Liver (tissue), 9 donors: ENCODE measurements around the gene PACSIN2. TPM values are rescaled to one million over a fixed set of nuclear protein-coding genes. Genes with fewer than 3 reads are reported as not detected.

Source experiments
- DNase-seq: peaks from one replicate; pipeline ENCODE4 v3.0.0-alpha.2; 2017; ENCODE audit warnings: low spot score
- H3K27ac ChIP-seq, 2 donors: one replicate each; pipeline ENCODE4 v1.7.0; 2013; ENCODE audit warnings: inconsistent platforms in 2 of 2, low read length in 2 of 2, control low read depth in 1 of 2, low read depth in 1 of 2, mild to moderate bottlenecking in 1 of 2
- H3K27me3 ChIP-seq, 4 donors: one replicate each; pipeline versions ENCODE4 v1.6.1 to v1.7.0; 2013; ENCODE audit warnings: low read length in 3 of 4, inconsistent platforms in 1 of 4, mild to moderate bottlenecking in 1 of 4, moderate library complexity in 1 of 4; ENCODE audit not compliant: control insufficient read depth in 4 of 4, insufficient read depth in 4 of 4
- H3K36me3 ChIP-seq, 4 donors: one replicate each; pipeline versions ENCODE4 v1.6.1 to v1.7.0; 2013; ENCODE audit warnings: low read length in 3 of 4, mild to moderate bottlenecking in 3 of 4, low read depth in 1 of 4, moderate library complexity in 1 of 4; ENCODE audit not compliant: control insufficient read depth in 4 of 4, insufficient read depth in 3 of 4
- H3K4me1 ChIP-seq, 4 donors: one replicate each; pipeline versions ENCODE4 v1.6.1 to v1.7.0; 2013; ENCODE audit warnings: low read length in 3 of 4, mild to moderate bottlenecking in 3 of 4, moderate library complexity in 1 of 4; ENCODE audit not compliant: control insufficient read depth in 4 of 4, insufficient read depth in 4 of 4
- H3K4me3 ChIP-seq, 3 donors: one replicate each; pipeline versions ENCODE4 v1.6.1 to v1.7.0; 2013; ENCODE audit warnings: low read length in 3 of 3, control low read depth in 1 of 3, low read depth in 1 of 3, mild to moderate bottlenecking in 1 of 3
- H3K9ac ChIP-seq, 2 donors: one replicate each; pipeline ENCODE4 v1.7.0; 2013; ENCODE audit warnings: low read length in 2 of 2, mild to moderate bottlenecking in 2 of 2, moderate library complexity in 2 of 2, control low read depth in 1 of 2, low read depth in 1 of 2
- H3K9me3 ChIP-seq, 4 donors: one replicate each; pipeline versions ENCODE4 v1.6.1 to v1.7.0; 2013; ENCODE audit warnings: low read length in 3 of 4; ENCODE audit not compliant: control insufficient read depth in 4 of 4
- EGR1 ChIP-seq, 2 donors: IDR thresholded peaks; 2 replicates each; pipeline ENCODE4 v1.6.1; 2016 to 2018; ENCODE audit warnings: antibody characterized with exemption in 2 of 2, low read depth in 2 of 2
- FOXA1 ChIP-seq: IDR thresholded peaks from 2 replicates; pipeline ENCODE4 v1.6.1; 2016; ENCODE audit warnings: antibody characterized with exemption
- FOXA2 ChIP-seq: IDR thresholded peaks from 2 replicates; pipeline ENCODE4 v1.6.1; 2016; ENCODE audit warnings: antibody characterized with exemption
- GABPA ChIP-seq, 2 donors: IDR thresholded peaks in 1 of 2; conservative IDR thresholded peaks in 1 of 2; 2 replicates each; pipeline ENCODE4 v1.6.1; 2016; ENCODE audit warnings: antibody characterized with exemption in 2 of 2, mild to moderate bottlenecking in 1 of 2, moderate library complexity in 1 of 2
- HNF4A ChIP-seq, 2 donors: conservative IDR thresholded peaks; 2 replicates each; pipeline ENCODE4 v1.6.1; 2016; ENCODE audit warnings: antibody characterized with exemption in 2 of 2, mild to moderate bottlenecking in 2 of 2
- HNF4G ChIP-seq: IDR thresholded peaks from 2 replicates; pipeline ENCODE4 v1.6.1; 2016; ENCODE audit warnings: antibody characterized with exemption
- JUND ChIP-seq, 2 donors: IDR thresholded peaks; 2 replicates each; pipeline ENCODE4 v1.6.1; 2016; ENCODE audit warnings: antibody characterized with exemption in 2 of 2
- NR2F2 ChIP-seq: IDR thresholded peaks from 2 replicates; pipeline ENCODE4 v1.6.1; 2016; ENCODE audit warnings: antibody characterized with exemption
- RAD21 ChIP-seq, 2 donors: IDR thresholded peaks; 2 replicates each; pipeline ENCODE4 v1.6.1; 2016; ENCODE audit warnings: antibody characterized with exemption in 2 of 2, mild to moderate bottlenecking in 2 of 2
- RXRA ChIP-seq, 2 donors: IDR thresholded peaks; 2 replicates each; pipeline ENCODE4 v1.6.1; 2017 to 2018; ENCODE audit warnings: antibody characterized with exemption in 2 of 2, mild to moderate bottlenecking in 1 of 2
- SP1 ChIP-seq: IDR thresholded peaks from 2 replicates; pipeline ENCODE4 v1.6.1; 2018; ENCODE audit warnings: antibody characterized with exemption, mild to moderate bottlenecking
- TAF1 ChIP-seq: conservative IDR thresholded peaks from 2 replicates; pipeline ENCODE4 v1.6.1; 2016; ENCODE audit warnings: antibody characterized with exemption, mild to moderate bottlenecking
- YY1 ChIP-seq: IDR thresholded peaks from 2 replicates; pipeline ENCODE4 v1.6.1; 2016; ENCODE audit warnings: antibody characterized with exemption, mild to moderate bottlenecking
- WGBS: extraction: QIAGEN DNeasy Blood & Tissue Kit; methylation state at CpG from one replicate; pipeline ENCODE4 v1.1.7; 2013; 5-methylcytosine and 5-hydroxymethylcytosine counted together
- polyA plus RNA-seq, 2 donors: library from polyadenylated mRNA; stranded (reverse) in 1 of 2; unstranded in 1 of 2; fragments of 200-250 nt in 1 of 2; fragments of >200 nt in 1 of 2; fragmentation: Nextera tagmentation in 1 of 2; extraction: Ambion mirVana in 1 of 2; gene quantifications; one replicate each; pipeline versions ENCODE4 v1.2.1 to v1.2.3, GENCODE V29; 2013 to 2015
- total RNA-seq, 2 donors: library from RNA; depleted of rRNA; stranded (reverse); fragments of >200 nt; gene quantifications; one replicate each; pipeline ENCODE4 v1.2.3, GENCODE V29; 2014
- TF ChIP-seq, protein P1 (sequence below): fragments of 150-350 bp; IDR thresholded peaks from 2 replicates; pipeline ENCODE4 v1.5.1; 2017; ENCODE audit warnings: improper control_type of control experiment, low read depth, low read length; ENCODE audit not compliant: missing input control
- TF ChIP-seq, protein P2 (sequence below): IDR thresholded peaks from 2 replicates; pipeline ENCODE4 v1.6.1; 2016; ENCODE audit warnings: antibody characterized with exemption, mild to moderate bottlenecking
- TF ChIP-seq, protein P3 (sequence below): IDR thresholded peaks from 2 replicates; pipeline ENCODE4 v1.6.1; 2016; ENCODE audit warnings: antibody characterized with exemption
- TF ChIP-seq, protein P4 (sequence below): IDR thresholded peaks from 2 replicates; pipeline ENCODE4 v1.6.1; 2016; ENCODE audit warnings: antibody characterized with exemption
- TF ChIP-seq, protein P5 (sequence below): IDR thresholded peaks from 2 replicates; pipeline ENCODE4 v1.6.1; 2016; ENCODE audit warnings: antibody characterized with exemption
- donor health status: healthy.
- donor health status: healthy.
- donor health status: healthy.
- donor health status: healthy.
- donor health status: healthy.

PACSIN2 gene
- total and polyA plus RNA-seq, 4 donors, result 9.1 to 31.4 (median 17.0) TPM

DNA sequence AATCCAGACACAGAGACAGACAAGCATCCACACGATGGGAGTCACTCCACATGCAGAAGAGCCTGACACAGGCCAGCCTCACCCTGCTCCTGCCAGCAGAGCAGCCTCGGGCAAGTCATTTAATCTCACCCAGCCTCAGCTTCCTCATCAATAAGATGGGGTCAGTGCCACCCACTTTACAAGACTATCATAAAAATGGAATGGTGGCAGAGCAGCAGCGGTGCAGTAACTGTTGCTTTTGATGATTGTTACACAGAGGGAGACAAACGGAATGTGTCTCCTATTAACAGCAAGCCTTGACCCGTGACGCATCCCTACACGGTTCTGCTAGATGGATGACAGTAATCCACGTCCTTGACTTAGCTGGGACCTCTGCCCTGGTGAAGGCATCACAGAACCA lies 131.8 kb downstream of the PACSIN2 start (continued):
- TF ChIP-seq, protein P1, sequence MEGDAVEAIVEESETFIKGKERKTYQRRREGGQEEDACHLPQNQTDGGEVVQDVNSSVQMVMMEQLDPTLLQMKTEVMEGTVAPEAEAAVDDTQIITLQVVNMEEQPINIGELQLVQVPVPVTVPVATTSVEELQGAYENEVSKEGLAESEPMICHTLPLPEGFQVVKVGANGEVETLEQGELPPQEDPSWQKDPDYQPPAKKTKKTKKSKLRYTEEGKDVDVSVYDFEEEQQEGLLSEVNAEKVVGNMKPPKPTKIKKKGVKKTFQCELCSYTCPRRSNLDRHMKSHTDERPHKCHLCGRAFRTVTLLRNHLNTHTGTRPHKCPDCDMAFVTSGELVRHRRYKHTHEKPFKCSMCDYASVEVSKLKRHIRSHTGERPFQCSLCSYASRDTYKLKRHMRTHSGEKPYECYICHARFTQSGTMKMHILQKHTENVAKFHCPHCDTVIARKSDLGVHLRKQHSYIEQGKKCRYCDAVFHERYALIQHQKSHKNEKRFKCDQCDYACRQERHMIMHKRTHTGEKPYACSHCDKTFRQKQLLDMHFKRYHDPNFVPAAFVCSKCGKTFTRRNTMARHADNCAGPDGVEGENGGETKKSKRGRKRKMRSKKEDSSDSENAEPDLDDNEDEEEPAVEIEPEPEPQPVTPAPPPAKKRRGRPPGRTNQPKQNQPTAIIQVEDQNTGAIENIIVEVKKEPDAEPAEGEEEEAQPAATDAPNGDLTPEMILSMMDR, result no peak

DNA sequence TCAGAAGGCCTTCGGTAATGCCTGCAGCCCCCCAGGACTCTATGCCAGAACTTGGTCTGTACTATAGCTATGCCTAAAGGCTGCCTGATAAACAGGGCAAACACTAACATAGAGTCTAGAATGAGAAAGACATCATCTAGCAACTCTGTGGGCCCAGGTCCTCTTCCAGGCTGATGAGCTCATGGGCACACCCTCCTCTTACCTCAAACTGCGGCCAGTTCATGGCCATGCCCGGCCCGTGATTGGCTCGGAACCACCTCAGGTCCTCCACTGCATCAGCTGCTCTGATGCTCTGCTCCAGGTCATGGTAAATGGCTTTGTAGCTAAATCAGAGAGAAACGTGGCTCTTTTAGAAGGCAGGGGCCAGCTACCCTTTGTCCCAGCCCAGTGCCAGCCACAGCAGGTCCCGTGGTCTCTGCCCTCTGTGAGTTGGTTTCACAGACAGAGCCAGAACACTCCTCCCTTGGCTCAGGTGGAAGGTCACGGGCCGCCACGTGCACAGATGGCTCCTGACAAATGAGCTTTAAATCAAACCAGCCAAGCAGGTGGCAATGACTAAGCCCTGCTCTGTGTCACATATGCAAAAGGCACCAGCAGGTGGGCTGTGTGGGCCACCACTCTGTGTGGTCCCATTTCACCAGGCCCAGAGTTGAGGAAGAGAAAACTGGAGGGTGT lies 132.8 kb downstream of the PACSIN2 start:
- no peak for TF ChIP-seq TAF1
- TF ChIP-seq JUND (IDR thresholded peaks at IDR 0.05), result peak; percentile 36 to 87
- peak; percentile 46 to 61 for TF ChIP-seq RAD21 (IDR thresholded peaks at IDR 0.05)
- no peak for TF ChIP-seq HNF4G
- TF ChIP-seq, protein P2, sequence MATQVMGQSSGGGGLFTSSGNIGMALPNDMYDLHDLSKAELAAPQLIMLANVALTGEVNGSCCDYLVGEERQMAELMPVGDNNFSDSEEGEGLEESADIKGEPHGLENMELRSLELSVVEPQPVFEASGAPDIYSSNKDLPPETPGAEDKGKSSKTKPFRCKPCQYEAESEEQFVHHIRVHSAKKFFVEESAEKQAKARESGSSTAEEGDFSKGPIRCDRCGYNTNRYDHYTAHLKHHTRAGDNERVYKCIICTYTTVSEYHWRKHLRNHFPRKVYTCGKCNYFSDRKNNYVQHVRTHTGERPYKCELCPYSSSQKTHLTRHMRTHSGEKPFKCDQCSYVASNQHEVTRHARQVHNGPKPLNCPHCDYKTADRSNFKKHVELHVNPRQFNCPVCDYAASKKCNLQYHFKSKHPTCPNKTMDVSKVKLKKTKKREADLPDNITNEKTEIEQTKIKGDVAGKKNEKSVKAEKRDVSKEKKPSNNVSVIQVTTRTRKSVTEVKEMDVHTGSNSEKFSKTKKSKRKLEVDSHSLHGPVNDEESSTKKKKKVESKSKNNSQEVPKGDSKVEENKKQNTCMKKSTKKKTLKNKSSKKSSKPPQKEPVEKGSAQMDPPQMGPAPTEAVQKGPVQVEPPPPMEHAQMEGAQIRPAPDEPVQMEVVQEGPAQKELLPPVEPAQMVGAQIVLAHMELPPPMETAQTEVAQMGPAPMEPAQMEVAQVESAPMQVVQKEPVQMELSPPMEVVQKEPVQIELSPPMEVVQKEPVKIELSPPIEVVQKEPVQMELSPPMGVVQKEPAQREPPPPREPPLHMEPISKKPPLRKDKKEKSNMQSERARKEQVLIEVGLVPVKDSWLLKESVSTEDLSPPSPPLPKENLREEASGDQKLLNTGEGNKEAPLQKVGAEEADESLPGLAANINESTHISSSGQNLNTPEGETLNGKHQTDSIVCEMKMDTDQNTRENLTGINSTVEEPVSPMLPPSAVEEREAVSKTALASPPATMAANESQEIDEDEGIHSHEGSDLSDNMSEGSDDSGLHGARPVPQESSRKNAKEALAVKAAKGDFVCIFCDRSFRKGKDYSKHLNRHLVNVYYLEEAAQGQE, result peak; percentile 88
- peak; percentile 30 for TF ChIP-seq FOXA2
- TF ChIP-seq, protein P3, sequence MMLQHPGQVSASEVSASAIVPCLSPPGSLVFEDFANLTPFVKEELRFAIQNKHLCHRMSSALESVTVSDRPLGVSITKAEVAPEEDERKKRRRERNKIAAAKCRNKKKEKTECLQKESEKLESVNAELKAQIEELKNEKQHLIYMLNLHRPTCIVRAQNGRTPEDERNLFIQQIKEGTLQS, result no peak
- peak; percentile 59 for TF ChIP-seq SP1
- TF ChIP-seq GABPA (IDR thresholded peaks at IDR 0.05 in 1 of 2, conservative IDR thresholded peaks at IDR 0.05 in 1 of 2), result peak in 1 of 2 donors; percentile 16
- TF ChIP-seq, protein P4, sequence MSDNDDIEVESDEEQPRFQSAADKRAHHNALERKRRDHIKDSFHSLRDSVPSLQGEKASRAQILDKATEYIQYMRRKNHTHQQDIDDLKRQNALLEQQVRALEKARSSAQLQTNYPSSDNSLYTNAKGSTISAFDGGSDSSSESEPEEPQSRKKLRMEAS, result peak; percentile 96
- TF ChIP-seq NR2F2, result no peak
- peak in 1 of 2 donors; percentile 12 for TF ChIP-seq EGR1 (IDR thresholded peaks at IDR 0.05; ENCODE audit: low read depth in 2 of 2)
- peak; percentile 82 to 93 for TF ChIP-seq RXRA (IDR thresholded peaks at IDR 0.05)
- peak; percentile 85 for TF ChIP-seq YY1
- TF ChIP-seq FOXA1, result peak; percentile 50
- TF ChIP-seq HNF4A (conservative IDR thresholded peaks at IDR 0.05), result peak; percentile 55 to 87
- TF ChIP-seq, protein P5, sequence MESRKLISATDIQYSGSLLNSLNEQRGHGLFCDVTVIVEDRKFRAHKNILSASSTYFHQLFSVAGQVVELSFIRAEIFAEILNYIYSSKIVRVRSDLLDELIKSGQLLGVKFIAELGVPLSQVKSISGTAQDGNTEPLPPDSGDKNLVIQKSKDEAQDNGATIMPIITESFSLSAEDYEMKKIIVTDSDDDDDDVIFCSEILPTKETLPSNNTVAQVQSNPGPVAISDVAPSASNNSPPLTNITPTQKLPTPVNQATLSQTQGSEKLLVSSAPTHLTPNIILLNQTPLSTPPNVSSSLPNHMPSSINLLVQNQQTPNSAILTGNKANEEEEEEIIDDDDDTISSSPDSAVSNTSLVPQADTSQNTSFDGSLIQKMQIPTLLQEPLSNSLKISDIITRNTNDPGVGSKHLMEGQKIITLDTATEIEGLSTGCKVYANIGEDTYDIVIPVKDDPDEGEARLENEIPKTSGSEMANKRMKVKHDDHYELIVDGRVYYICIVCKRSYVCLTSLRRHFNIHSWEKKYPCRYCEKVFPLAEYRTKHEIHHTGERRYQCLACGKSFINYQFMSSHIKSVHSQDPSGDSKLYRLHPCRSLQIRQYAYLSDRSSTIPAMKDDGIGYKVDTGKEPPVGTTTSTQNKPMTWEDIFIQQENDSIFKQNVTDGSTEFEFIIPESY, result peak; percentile 88
- TF ChIP-seq, protein P1, result no peak
- Histone ChIP-seq H3K36me3 (peaks cover 6 to 27% (median 11%) of the 10 kb centered on the region in 4 donors), H3K4me1 (peaks cover 10 to 47% (median 29%) of the 10 kb centered on the region in 4 donors), H3K9me3 (no peaks in the 10 kb centered on the region), H3K27ac (peak overlapping the region; percentile 86 to 88), H3K4me3 (no peak overlapping the region), H3K27me3 (no peaks in the 10 kb centered on the region), H3K9ac (peak overlapping the region; percentile 28 to 71)
- DNase-seq, result no peak
- 44% methylated on average over 10 of the region's 10 CpGs for WGBS
